ENCODE measurements around the gene STX2. TPM values are rescaled to one million over a fixed set of nuclear protein-coding genes. Genes with fewer than 3 reads are reported as not detected.
"Not testable (repeated sequence)": the region's sequence is repeated elsewhere in the genome, so short reads cannot be mapped to it uniquely, and the experiment has no call there.

Gene STX2
- total RNA-seq, 1 experiment from 2014 or later = 26.9 TPM

GRCh38 chr12:130783110-130783715, 55.8 kb downstream of the STX2 start:
- no peak overlapping the region for H3K27ac ChIP-seq
- H3K4me1 ChIP-seq = no peaks in the 10 kb centered on the region
- H3K4me3 ChIP-seq = no peak overlapping the region
- H3K9me3 ChIP-seq (replicated peaks) = no peaks in the 10 kb centered on the region
- H3K36me3 ChIP-seq = no peaks in the 10 kb centered on the region
- H3K27me3 ChIP-seq = no peaks in the 10 kb centered on the region
- DNase-seq = no peak

GRCh38 chr12:130782245-130782644, 56.8 kb downstream of the STX2 start:
- H3K4me1 ChIP-seq; H3K27ac ChIP-seq; H3K36me3 ChIP-seq; H3K27me3 ChIP-seq; DNase-seq; H3K4me3 ChIP-seq; H3K9me3 ChIP-seq (replicated peaks): not testable (repeated sequence)

- H3K36me3 ChIP-seq = no peaks in the 10 kb centered on the region
- H3K4me3 ChIP-seq = no peak overlapping the region
- 0 out of 2 replicates have a peak, but pooled peaks cover 6% of the 10 kb centered on the region for H3K27me3 ChIP-seq
- H3K27ac ChIP-seq = no peak overlapping the region
- no peak for DNase-seq
- H3K4me1 ChIP-seq = no peaks in the 10 kb centered on the region
- no peaks in the 10 kb centered on the region for H3K9me3 ChIP-seq (replicated peaks)
Observed at GRCh38 chr12:130780880-130781575, 58.0 kb downstream of the STX2 start.

GRCh38 chr12:130780325-130780724, 58.7 kb downstream of the STX2 start:
- no peak overlapping the region for H3K27ac ChIP-seq
- H3K4me1 ChIP-seq = no peaks in the 10 kb centered on the region
- H3K4me3 ChIP-seq = no peak overlapping the region
- H3K9me3 ChIP-seq (replicated peaks) = no peaks in the 10 kb centered on the region
- no peaks in the 10 kb centered on the region for H3K36me3 ChIP-seq
- no peak for DNase-seq
- H3K27me3 ChIP-seq = 0 out of 2 replicates have a peak, but pooled peaks cover 6% of the 10 kb centered on the region

- no peak for DNase-seq
- no peaks in the 10 kb centered on the region for H3K36me3 ChIP-seq
- H3K9me3 ChIP-seq (replicated peaks) = no peaks in the 10 kb centered on the region
- H3K27me3 ChIP-seq = 0 out of 2 replicates have a peak, but pooled peaks cover 6% of the 10 kb centered on the region
- H3K4me1 ChIP-seq = no peaks in the 10 kb centered on the region
- H3K4me3 ChIP-seq = no peak overlapping the region
- no peak overlapping the region for H3K27ac ChIP-seq
Observed at GRCh38 chr12:130778776-130779175, 60.3 kb downstream of the STX2 start.

- 0 out of 2 replicates have a peak, but pooled peaks cover 6% of the 10 kb centered on the region for H3K27me3 ChIP-seq
- DNase-seq = no peak
- no peaks in the 10 kb centered on the region for H3K4me1 ChIP-seq
- no peaks in the 10 kb centered on the region for H3K9me3 ChIP-seq (replicated peaks)
- no peaks in the 10 kb centered on the region for H3K36me3 ChIP-seq
- H3K4me3 ChIP-seq = no peak overlapping the region
- H3K27ac ChIP-seq = no peak overlapping the region
Observed at GRCh38 chr12:130776857-130777339, 62.2 kb downstream of the STX2 start.

GRCh38 chr12:130775953-130776856, 62.8 kb downstream of the STX2 start:
- Histone ChIP-seq H3K4me3 (peak overlapping the region; percentile 7; the same call in 1 of the 2 replicates), H3K9me3 (replicated peaks) (no peaks in the 10 kb centered on the region), H3K27ac (no peak overlapping the region), H3K36me3 (no peaks in the 10 kb centered on the region), H3K4me1 (no peaks in the 10 kb centered on the region), H3K27me3 (peaks cover 6% of the 10 kb centered on the region; the same call in 1 of the 2 replicates)
- DNase-seq = peak; percentile 48 to 57

GRCh38 chr12:130770413-130771028, 68.5 kb downstream of the STX2 start:
- no peak overlapping the region for H3K27ac ChIP-seq
- H3K9me3 ChIP-seq (replicated peaks) = no peaks in the 10 kb centered on the region
- no peaks in the 10 kb centered on the region for H3K4me1 ChIP-seq
- H3K36me3 ChIP-seq = no peaks in the 10 kb centered on the region
- no peaks in the 10 kb centered on the region; the same call in 1 of the 2 replicates for H3K27me3 ChIP-seq
- H3K4me3 ChIP-seq = no peak overlapping the region
- no peak for DNase-seq

- no peaks in the 10 kb centered on the region; the same call in 1 of the 2 replicates for H3K27me3 ChIP-seq
- no peaks in the 10 kb centered on the region for H3K9me3 ChIP-seq (replicated peaks)
- no peak for DNase-seq
- no peaks in the 10 kb centered on the region for H3K4me1 ChIP-seq
- no peaks in the 10 kb centered on the region for H3K36me3 ChIP-seq
- no peak overlapping the region for H3K4me3 ChIP-seq
- no peak overlapping the region for H3K27ac ChIP-seq
Observed at GRCh38 chr12:130768120-130768519, 70.9 kb downstream of the STX2 start.

GRCh38 chr12:130766470-130766869, 72.6 kb downstream of the STX2 start:
- Histone ChIP-seq H3K4me1 (no peaks in the 10 kb centered on the region), H3K4me3 (no peak overlapping the region), H3K9me3 (replicated peaks) (no peaks in the 10 kb centered on the region), H3K27me3 (no peaks in the 10 kb centered on the region; the same call in 1 of the 2 replicates), H3K27ac (no peak overlapping the region), H3K36me3 (no peaks in the 10 kb centered on the region)
- DNase-seq = no peak

GRCh38 chr12:130765186-130765659, 73.8 kb downstream of the STX2 start:
- H3K9me3 ChIP-seq (replicated peaks) = no peaks in the 10 kb centered on the region
- H3K27me3 ChIP-seq = no peaks in the 10 kb centered on the region
- H3K27ac ChIP-seq = no peak overlapping the region
- no peak overlapping the region for H3K4me3 ChIP-seq
- no peaks in the 10 kb centered on the region for H3K4me1 ChIP-seq
- DNase-seq = peak in 1 of 2 experiments; percentile 26
- H3K36me3 ChIP-seq = no peaks in the 10 kb centered on the region

GRCh38 chr12:130764475-130765185, 74.4 kb downstream of the STX2 start:
- Histone ChIP-seq H3K27me3 (no peaks in the 10 kb centered on the region), H3K36me3 (no peaks in the 10 kb centered on the region), H3K9me3 (replicated peaks) (no peaks in the 10 kb centered on the region), H3K27ac (no peak overlapping the region), H3K4me3 (no peak overlapping the region), H3K4me1 (no peaks in the 10 kb centered on the region)
- DNase-seq = peak; percentile 17 to 34

GRCh38 chr12:130764073-130764472, 75.0 kb downstream of the STX2 start:
- no peaks in the 10 kb centered on the region for H3K36me3 ChIP-seq
- H3K27ac ChIP-seq = no peak overlapping the region
- DNase-seq = peak in 1 of 2 experiments; percentile 13
- H3K27me3 ChIP-seq = no peaks in the 10 kb centered on the region
- no peak overlapping the region for H3K4me3 ChIP-seq
- no peaks in the 10 kb centered on the region for H3K4me1 ChIP-seq
- H3K9me3 ChIP-seq (replicated peaks) = no peaks in the 10 kb centered on the region

- no peaks in the 10 kb centered on the region for H3K4me1 ChIP-seq
- no peak for DNase-seq
- H3K9me3 ChIP-seq (replicated peaks) = no peaks in the 10 kb centered on the region
- H3K27ac ChIP-seq = no peak overlapping the region
- no peak overlapping the region for H3K4me3 ChIP-seq
- no peaks in the 10 kb centered on the region for H3K27me3 ChIP-seq
- H3K36me3 ChIP-seq = no peaks in the 10 kb centered on the region
Observed at GRCh38 chr12:130762319-130762675, 76.8 kb downstream of the STX2 start.

All from SJCRH30 (cell line).